Keratinocyte (primary cell): ENCODE data around the gene LINC00237. TPM values are rescaled to one million over a fixed set of nuclear protein-coding genes. Genes with fewer than 3 reads are reported as not detected.

Experiments used
- DNase-seq: peaks from one replicate; pipeline ENCODE4 v3.0.0-alpha.2; 2011; ENCODE audit warnings: low read depth, missing footprints, low spot score
- FAIRE-seq: peaks from 2 replicates; lab custom pipeline; 2011; peaks lifted over from hg19 to GRCh38; lab: Jason Lieb, UNC
- H2AFZ ChIP-seq: 2 replicates; pipeline ENCODE4 v1.6.0; 2012; ENCODE audit warnings: low read length, control low read depth, inconsistent platforms; ENCODE audit not compliant: control insufficient read depth
- H3K27ac ChIP-seq: 2 replicates; pipeline ENCODE4 v1.5.1; 2011; ENCODE audit warnings: low read length; ENCODE audit not compliant: control insufficient read depth, insufficient read depth
- H3K27me3 ChIP-seq: 3 replicates; pipeline ENCODE4 v1.6.0; 2011; ENCODE audit warnings: low read length; ENCODE audit not compliant: control insufficient read depth, insufficient read depth; ENCODE audit errors: extremely low read depth
- H3K36me3 ChIP-seq, 2 experiments: 2 replicates in 1 of 2; 3 replicates in 1 of 2; pipeline ENCODE4 v1.5.1; 2011; ENCODE audit warnings: low read length in 2 of 2, mild to moderate bottlenecking in 1 of 2; ENCODE audit not compliant: control insufficient read depth in 2 of 2, insufficient read depth in 2 of 2; ENCODE audit errors: extremely low read depth in 1 of 2
- H3K4me1 ChIP-seq: 3 replicates; pipeline ENCODE4 v1.5.1; 2011; ENCODE audit warnings: low read length; ENCODE audit not compliant: control insufficient read depth, insufficient read depth; ENCODE audit errors: extremely low read depth
- H3K4me2 ChIP-seq: 3 replicates; pipeline ENCODE4 v1.6.0; 2011; ENCODE audit warnings: low read depth, low read length; ENCODE audit not compliant: control insufficient read depth, insufficient read depth; ENCODE audit errors: extremely low read depth
- H3K4me3 ChIP-seq, 3 experiments: fragments of 200-600 bp in 1 of 3; sonication (generic) in 1 of 3; 2 replicates in 2 of 3; 3 replicates in 1 of 3; pipeline ENCODE4 v1.5.1; 2011 to 2016; ENCODE audit warnings: low read length in 3 of 3, mild to moderate bottlenecking in 3 of 3, control low read depth in 2 of 3, inconsistent platforms in 1 of 3, low read depth in 1 of 3, mixed read lengths in 1 of 3, mixed run types in 1 of 3, moderate library complexity in 1 of 3; ENCODE audit not compliant: control insufficient read depth in 2 of 3, insufficient read depth in 2 of 3; ENCODE audit errors: extremely low read depth in 1 of 3
- H3K79me2 ChIP-seq: 2 replicates; pipeline ENCODE4 v1.6.0; 2012; ENCODE audit warnings: low read length; ENCODE audit not compliant: control insufficient read depth, insufficient read depth
- H3K9ac ChIP-seq: 3 replicates; pipeline ENCODE4 v1.6.0; 2011; ENCODE audit warnings: low read length; ENCODE audit not compliant: control insufficient read depth, insufficient read depth; ENCODE audit errors: extremely low read depth
- H3K9me1 ChIP-seq: 3 replicates; pipeline ENCODE4 v1.6.0; 2011; ENCODE audit warnings: low read length; ENCODE audit not compliant: control insufficient read depth, insufficient read depth; ENCODE audit errors: extremely low read depth
- H3K9me3 ChIP-seq: 2 replicates; pipeline ENCODE4 v1.5.1; 2012; ENCODE audit warnings: low read depth, low read length; ENCODE audit not compliant: control insufficient read depth
- H4K20me1 ChIP-seq: 3 replicates; pipeline ENCODE4 v1.6.0; 2011; ENCODE audit warnings: low read length; ENCODE audit not compliant: control insufficient read depth, insufficient read depth; ENCODE audit errors: extremely low read depth
- EZH2 ChIP-seq: IDR thresholded peaks from one replicate; pipeline ENCODE4 v1.6.1; 2012; ENCODE audit warnings: inconsistent platforms, mild to moderate bottlenecking, low read length, moderate library complexity
- dilution Hi-C: fragments of 300-500 bp; cut with MboI; formaldehyde crosslinking; loops from one replicate; pipeline ENCODE4 v1.7.0; 2020; ENCODE audit warnings: low sequenced_read_pairs; ENCODE audit not compliant: extremely low pct_ligation_motif_present
- polyA plus RNA-seq, 5 experiments: library from polyadenylated mRNA; depleted of rRNA in 3 of 5; stranded (reverse) in 3 of 5; stranded (forward) in 1 of 5; unstranded in 1 of 5; fragments of >200 nt; gene quantifications; 1 replicate in 1 of 5; 2 replicates in 3 of 5; 3 replicates in 1 of 5; pipeline versions ENCODE4 v1.2.1 to v1.2.3, GENCODE V29; 2011 to 2012; ENCODE audit warnings: missing spikeins in 2 of 5, low read depth in 1 of 5, low replicate concordance in 1 of 5
- TF ChIP-seq, protein P1 (sequence below), 3 experiments: IDR thresholded peaks in 1 of 3; conservative IDR thresholded peaks in 1 of 3; optimal IDR thresholded peaks in 1 of 3; 2 replicates in 2 of 3; 3 replicates in 1 of 3; pipeline versions ENCODE3 to v1.5.1; 2011; ENCODE audit warnings: low read length in 3 of 3, mild to moderate bottlenecking in 3 of 3, moderate library complexity in 2 of 3, control low read depth in 1 of 3, inconsistent platforms in 1 of 3; ENCODE audit not compliant: insufficient read depth in 2 of 3; ENCODE audit errors: extremely low read depth in 1 of 3

LINC00237 gene
- polyA plus RNA-seq, 1 donor (not counting 4 experiments of a cell fraction or from before 2014, with no cell fraction given) = not detected

DNA sequence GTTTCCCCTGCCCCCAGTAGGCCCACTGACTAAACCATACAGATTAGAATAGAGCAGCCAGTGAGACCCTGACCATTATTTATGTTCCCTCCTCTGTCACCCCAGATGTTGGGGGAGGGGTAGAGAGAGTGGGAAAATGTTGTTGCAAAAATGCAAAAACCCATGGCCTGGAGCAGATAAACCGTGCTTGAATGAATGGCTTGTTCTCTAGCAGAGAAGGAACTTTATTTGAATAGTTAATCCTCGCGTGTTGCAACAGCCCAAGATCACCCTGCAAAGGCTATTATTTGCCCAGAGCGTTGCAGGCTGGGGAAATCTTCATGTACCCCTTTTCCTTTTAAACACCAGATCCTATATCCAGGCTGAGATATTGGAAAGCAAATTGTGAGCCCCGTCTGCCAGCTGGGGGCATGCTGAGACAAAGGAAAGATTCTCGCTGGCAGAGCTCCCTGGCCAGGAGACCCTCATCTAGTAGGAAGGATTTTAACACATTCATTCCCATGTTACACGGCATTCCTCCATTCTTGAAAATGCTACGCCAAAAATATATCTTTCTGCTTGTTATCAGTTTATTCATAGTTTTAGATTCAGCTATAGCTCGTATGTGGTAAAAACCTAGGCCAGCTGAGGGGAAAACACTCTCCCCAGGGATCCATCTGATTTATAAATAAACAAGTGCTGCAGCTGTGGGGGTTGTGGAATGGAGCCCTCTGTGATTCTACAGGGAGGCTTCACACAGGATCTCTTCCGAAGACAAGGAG is 53.0 kb downstream of the LINC00237 start:
- no peak overlapping the region for H3K4me2 ChIP-seq
- no peak overlapping the region for H3K4me3 ChIP-seq
- no peaks in the 10 kb centered on the region for H3K27me3 ChIP-seq
- DNase-seq (no peak), FAIRE-seq (no peak)
- no peaks in the 10 kb centered on the region for H4K20me1 ChIP-seq
- H3K9ac ChIP-seq = no peak overlapping the region
- no peaks in the 10 kb centered on the region for H3K9me1 ChIP-seq
- no peak overlapping the region for H2AFZ ChIP-seq
- no peaks in the 10 kb centered on the region for H3K36me3 ChIP-seq
- dilution Hi-C loops = no loop called here
- no peak overlapping the region for H3K27ac ChIP-seq
- no peaks in the 10 kb centered on the region for H3K79me2 ChIP-seq
- H3K4me1 ChIP-seq = no peaks in the 10 kb centered on the region
- H3K9me3 ChIP-seq = no peaks in the 10 kb centered on the region
- no peak for TF ChIP-seq EZH2

DNA sequence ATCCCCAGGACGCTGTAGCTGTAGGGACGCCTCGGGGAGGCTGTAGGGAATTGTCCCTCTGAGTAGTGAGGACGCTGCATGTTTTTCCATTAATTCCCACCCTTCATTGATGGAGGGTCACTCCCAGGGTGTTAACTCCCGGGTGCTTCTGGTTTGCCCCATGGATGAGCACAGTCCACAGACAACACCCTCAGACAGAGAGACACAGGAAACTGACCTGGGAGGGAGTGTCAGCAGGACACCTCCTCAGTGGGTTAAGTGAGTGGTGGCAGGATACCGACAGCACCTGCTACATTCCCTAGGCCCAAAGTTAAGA is 53.5 kb downstream of the LINC00237 start:
- Histone ChIP-seq H4K20me1 (no peaks in the 10 kb centered on the region), H2AFZ (no peak overlapping the region), H3K9ac (no peak overlapping the region), H3K9me3 (no peaks in the 10 kb centered on the region), H3K4me3 (no peak overlapping the region), H3K9me1 (no peaks in the 10 kb centered on the region), H3K79me2 (no peaks in the 10 kb centered on the region), H3K27ac (no peak overlapping the region), H3K27me3 (no peaks in the 10 kb centered on the region), H3K4me1 (no peaks in the 10 kb centered on the region), H3K4me2 (no peak overlapping the region), H3K36me3 (no peaks in the 10 kb centered on the region)
- TF ChIP-seq, protein P1, sequence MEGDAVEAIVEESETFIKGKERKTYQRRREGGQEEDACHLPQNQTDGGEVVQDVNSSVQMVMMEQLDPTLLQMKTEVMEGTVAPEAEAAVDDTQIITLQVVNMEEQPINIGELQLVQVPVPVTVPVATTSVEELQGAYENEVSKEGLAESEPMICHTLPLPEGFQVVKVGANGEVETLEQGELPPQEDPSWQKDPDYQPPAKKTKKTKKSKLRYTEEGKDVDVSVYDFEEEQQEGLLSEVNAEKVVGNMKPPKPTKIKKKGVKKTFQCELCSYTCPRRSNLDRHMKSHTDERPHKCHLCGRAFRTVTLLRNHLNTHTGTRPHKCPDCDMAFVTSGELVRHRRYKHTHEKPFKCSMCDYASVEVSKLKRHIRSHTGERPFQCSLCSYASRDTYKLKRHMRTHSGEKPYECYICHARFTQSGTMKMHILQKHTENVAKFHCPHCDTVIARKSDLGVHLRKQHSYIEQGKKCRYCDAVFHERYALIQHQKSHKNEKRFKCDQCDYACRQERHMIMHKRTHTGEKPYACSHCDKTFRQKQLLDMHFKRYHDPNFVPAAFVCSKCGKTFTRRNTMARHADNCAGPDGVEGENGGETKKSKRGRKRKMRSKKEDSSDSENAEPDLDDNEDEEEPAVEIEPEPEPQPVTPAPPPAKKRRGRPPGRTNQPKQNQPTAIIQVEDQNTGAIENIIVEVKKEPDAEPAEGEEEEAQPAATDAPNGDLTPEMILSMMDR (optimal IDR thresholded peaks at IDR 0.05 in 1 of 3, IDR thresholded peaks at IDR 0.05 in 1 of 3, conservative IDR thresholded peaks at IDR 0.05 in 1 of 3; ENCODE audit: extremely low read depth in 1 of 3, insufficient read depth in 2 of 3, low read length in 3 of 3) = no peak
- TF ChIP-seq EZH2 = no peak
- no peak for DNase-seq
- FAIRE-seq = no peak
- dilution Hi-C loops = no loop called here

DNA sequence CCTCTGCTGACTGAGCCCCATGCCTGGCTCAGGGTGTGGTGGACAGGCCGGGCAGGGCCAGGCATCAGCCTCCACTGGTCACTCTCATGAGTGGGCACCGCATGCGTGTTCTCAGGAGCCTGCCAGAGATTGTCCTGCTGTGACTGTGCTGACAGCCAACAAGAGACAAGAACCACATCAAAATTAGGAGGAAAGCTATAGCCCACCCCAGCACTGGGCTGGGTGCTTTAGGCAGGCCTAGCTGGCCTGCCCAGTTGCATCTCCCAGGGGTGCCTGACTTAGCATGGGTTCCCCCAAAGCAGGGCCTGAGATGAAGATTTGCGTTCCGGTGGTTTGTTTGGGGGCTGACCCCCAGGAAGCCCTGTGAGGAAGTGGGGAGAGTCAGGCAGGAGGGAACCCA is 53.9 kb downstream of the LINC00237 start:
- Histone ChIP-seq H3K4me2 (no peak overlapping the region), H4K20me1 (no peaks in the 10 kb centered on the region), H3K27me3 (no peaks in the 10 kb centered on the region), H3K27ac (no peak overlapping the region), H2AFZ (no peak overlapping the region), H3K79me2 (no peaks in the 10 kb centered on the region), H3K36me3 (no peaks in the 10 kb centered on the region), H3K9ac (no peak overlapping the region), H3K4me3 (no peak overlapping the region), H3K4me1 (no peaks in the 10 kb centered on the region), H3K9me1 (no peaks in the 10 kb centered on the region), H3K9me3 (no peaks in the 10 kb centered on the region)
- no peak for FAIRE-seq
- TF ChIP-seq, protein P1 (optimal IDR thresholded peaks at IDR 0.05 in 1 of 3, IDR thresholded peaks at IDR 0.05 in 1 of 3, conservative IDR thresholded peaks at IDR 0.05 in 1 of 3; ENCODE audit: extremely low read depth in 1 of 3, insufficient read depth in 2 of 3, low read length in 3 of 3) = no peak
- TF ChIP-seq EZH2 = no peak
- no peak for DNase-seq
- dilution Hi-C loops = no loop called here
